Measurements from ENCODE around the gene HJURP.

Gene HJURP

DNA sequence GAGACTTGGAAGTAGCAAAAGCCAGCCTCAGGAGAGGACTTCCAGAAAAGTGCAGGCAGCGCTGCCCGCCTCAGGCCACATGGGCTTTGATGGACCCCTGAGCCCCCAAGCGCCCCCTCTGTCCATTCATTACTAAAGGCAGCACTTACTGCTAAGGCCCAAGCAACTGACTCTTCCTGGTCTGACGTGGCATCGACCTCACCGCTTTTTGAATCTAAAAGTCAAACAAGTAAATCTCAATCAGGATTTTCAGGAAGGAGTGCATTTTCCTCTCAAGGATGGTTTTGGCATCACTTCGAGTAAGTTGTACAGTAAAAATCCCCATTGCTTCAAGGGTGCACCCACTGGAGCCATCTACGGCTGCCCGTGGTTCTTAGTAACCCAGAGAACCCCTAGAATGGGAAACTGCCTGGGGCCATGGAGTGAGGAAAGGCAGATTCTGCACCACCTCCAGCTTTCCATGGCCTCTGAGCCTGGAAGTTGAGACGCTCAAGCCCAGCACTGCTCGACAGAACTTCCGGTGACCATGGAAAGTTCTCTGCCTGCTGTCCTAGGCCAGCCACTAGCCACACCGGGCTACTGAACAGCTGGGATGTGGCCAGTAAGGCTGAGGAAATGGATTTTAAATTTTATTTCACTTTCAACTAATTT, 7.0 kb downstream of the HJURP start:
- FAIRE-seq = no peak

GRCh38 chr2:233846387-233847247, 7.7 kb downstream of the HJURP start:
- FAIRE-seq = no peak

- FAIRE-seq = no peak
Observed at GRCh38 chr2:233845301-233846060, 8.9 kb downstream of the HJURP start.

DNA sequence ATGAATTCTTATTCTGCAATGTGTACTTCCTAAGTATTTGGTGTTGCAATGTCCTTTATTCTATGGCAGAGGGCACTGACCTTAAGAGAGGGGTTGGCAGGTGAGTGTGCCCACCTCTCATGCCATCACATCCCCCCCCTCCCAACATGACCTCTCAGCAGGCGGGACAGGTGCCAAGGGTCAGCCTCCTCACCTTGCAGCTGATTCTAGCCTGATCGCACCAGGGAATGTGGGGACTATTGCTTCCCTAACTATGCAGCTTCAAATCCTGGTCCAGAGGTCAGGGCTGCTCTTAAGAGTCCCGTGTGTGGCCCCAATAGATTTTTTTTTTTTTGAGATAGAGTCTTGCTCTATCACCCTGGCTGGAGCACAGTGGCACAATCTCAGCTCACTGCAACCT, 9.5 kb downstream of the HJURP start:
- FAIRE-seq = no peak

GRCh38 chr2:233844064-233844807, 10.1 kb downstream of the HJURP start:
- FAIRE-seq = no peak

DNA sequence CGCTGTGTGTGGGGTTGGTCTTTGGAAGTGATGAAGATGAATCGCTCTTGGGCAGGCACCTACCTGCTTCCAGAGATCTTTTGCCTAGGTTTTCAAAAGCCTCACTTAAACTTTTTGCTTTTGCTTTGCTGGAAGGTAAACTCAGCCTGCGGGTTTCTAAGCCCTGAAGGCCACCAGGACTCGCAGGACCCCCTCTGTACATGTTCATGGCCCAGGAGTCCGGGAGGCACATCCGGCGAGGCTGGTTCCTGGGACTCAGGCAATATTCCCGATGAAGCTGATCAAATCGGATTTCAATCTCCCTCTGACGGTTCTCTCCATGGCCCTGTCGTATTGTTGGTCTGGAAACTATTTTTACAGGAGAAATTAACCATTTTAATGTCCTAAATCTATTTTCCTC, 13.2 kb downstream of the HJURP start:
- FAIRE-seq = no peak

DNA sequence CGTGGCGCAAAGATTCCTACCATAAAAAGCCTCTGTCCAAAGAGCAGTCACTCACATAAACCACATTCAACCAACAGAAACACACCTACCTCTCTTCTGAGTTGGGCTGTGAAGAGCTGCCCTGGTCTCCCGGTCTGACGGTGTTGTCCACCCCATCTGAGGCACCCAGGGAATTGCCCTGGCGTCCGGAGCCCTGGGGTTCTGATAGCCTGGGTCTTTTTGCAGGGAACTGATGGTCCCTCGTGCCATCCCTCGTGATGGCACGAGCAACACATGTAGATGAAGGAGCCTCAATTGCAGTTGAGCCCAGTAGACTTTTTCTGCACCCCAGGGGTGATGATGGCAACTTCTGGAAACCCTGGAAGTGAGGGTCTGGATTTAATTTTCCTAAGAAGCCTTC, 13.8 kb downstream of the HJURP start:
- no peak for FAIRE-seq

DNA sequence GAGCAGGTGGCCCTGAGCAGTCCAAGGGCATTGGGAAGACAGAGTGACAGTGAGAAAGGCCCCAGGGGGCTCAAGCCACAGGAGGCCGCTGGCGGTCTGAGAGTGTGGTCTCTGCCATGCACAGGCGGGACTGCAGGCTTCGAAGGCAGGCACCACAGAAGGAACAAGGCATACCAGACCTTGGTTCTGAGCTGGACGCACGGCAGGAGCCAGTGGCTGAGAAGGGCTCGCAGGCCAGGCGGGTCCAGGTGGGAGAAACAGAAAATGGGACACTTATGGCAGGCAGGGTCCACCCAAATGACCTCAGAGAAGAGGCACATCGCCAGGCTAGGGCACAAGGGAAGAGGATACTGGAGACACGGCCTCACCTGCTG, 14.9 kb downstream of the HJURP start:
- FAIRE-seq = no peak

GRCh38 chr2:233838726-233839446, 15.4 kb downstream of the HJURP start:
- FAIRE-seq = no peak

GRCh38 chr2:233838251-233838650, 16.1 kb downstream of the HJURP start:
- no peak for FAIRE-seq

- no peak for FAIRE-seq
Observed at GRCh38 chr2:233837694-233838229, 16.6 kb downstream of the HJURP start.

DNA sequence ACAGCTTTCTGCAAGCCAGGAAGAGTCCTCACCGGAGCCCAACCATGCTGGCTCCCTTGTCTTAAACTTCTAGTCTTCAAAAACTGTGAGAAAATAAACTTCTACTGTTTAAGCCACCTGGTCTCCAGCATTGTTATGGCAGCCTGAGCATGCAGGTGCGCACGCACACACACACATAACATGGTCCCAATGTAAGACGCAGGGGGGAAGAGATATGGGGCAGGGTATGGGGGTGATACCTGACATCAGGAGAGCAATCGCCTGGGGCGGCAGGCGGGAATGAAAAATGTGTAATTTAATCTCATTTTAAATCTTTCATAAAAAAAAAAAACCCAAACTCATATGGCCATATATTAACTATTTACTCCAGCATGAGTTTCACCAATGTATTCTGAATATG, 18.0 kb downstream of the HJURP start:
- no peak for FAIRE-seq

- FAIRE-seq = no peak
Observed at GRCh38 chr2:233835230-233836186, 18.8 kb downstream of the HJURP start.

GRCh38 chr2:233833345-233833744, 21.0 kb downstream of the HJURP start:
- FAIRE-seq = no peak

- FAIRE-seq = no peak
Observed at GRCh38 chr2:233832869-233833311, 21.4 kb downstream of the HJURP start.

- FAIRE-seq = no peak
Observed at GRCh38 chr2:233832414-233832813, 21.9 kb downstream of the HJURP start.

DNA sequence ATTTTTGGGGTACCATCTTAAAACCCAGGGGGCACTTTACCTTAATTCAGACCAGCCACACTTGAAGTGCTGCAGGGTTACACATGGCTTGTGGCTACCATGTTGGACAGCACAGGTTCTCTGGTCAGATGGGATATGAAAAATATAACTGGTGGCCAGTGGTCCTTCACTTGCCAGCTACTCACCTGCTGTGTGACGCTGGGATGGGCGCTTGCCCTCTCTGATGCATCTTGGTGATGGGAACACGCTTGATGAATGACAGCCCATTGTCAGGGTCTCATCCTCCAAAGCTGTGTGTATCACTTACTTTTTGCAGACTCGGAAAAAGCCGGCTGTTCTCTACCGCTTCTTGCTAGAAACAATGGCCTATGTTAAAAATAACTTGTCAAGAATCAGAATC, 22.5 kb downstream of the HJURP start:
- no peak for FAIRE-seq

DNA sequence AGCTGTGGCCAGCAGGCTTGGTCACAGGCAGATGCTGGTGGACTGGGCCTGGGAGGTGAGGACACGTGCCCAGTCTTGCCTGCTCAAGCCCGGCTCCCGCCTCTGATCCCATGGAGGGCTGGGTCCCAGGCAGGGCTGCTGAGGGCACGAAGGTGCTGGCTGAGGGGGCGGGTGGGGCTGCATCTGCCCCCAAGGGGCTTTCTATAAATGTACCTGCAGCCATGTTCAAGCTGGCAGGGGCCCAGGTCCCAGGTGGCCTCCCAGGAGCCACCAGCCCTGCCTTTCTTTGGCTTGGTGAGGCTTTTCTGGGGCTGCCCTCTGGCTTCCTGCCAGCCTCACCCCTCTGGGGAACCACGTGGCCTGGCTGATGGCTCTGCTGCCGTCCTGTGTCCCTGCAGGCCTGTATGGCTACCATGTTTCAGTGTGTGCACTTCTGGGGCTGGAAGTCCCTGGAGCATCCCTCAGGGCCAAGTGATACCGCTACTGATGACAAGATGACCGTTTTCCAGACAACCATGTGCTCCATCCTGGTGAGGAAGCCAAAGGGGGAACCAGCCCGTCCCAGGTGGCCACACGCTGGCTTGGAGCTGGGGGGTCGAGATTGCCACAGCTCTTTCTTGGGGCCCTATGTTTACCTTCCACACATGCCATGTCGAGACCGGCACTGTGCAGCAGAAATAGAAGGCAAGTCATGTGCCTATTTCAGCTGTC, 23.2 kb downstream of the HJURP start:
- no peak for FAIRE-seq

DNA sequence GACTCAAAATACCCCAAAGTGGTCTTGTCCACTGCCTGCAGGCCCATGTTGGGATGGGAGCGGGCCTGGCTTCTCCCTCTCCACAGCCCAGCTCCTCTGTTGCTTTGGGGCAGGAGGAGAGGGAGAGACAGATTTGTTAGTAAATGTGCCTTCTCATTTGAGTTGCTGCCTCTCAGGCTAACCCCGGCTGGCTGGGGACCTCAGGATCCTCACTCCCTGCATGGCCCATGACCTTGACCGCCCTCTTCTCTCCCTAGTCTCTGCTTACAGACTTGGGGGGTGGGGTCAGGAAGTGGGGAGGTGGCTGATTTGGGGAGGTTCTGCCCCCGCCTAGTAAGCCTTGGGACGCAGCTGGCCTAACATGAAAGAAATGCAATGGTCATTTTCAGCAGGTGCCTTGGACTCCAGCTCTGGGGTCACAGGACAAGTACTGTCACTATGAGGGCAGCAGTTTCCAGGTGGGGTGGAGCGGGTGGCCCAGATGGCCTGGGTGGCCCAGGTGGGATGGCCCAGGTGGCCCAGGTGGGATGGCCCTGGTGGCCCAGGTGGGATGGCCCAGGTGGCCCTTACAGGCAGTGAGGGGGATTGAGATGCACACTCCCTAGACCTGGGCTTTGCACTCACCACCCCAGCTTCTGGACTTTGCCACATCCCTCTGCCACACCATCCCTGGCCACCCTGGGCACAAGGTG, 24.1 kb downstream of the HJURP start:
- no peak for FAIRE-seq

Data from A204.1 (cell line).